HepG2 (cell line): Measurements from ENCODE around the gene PPRC1. TPM values are rescaled to one million over a fixed set of nuclear protein-coding genes. Genes with fewer than 3 reads are reported as not detected.

Source experiments
- ELF3 ChIP-seq: IDR thresholded peaks from 2 replicates; pipeline ENCODE4 v1.6.1; 2016; ENCODE audit warnings: missing genetic modification reagents, missing compliant biosample characterization
- ERF ChIP-seq: IDR thresholded peaks from 2 replicates; pipeline ENCODE4 v1.6.1; 2018; ENCODE audit warnings: missing biosample characterization, missing genetic modification reagents
- GATAD2A ChIP-seq: IDR thresholded peaks from 2 replicates; pipeline ENCODE4 v1.6.1; 2016
- HMGXB4 ChIP-seq, 2 experiments: sonication (generic) in 1 of 2; formaldehyde crosslinking in 1 of 2; IDR thresholded peaks; 2 replicates each; pipeline versions ENCODE4 v1.4.0 to v1.6.1; 2018 to 2020; ENCODE audit warnings: missing genetic modification reagents in 2 of 2, borderline replicate concordance in 1 of 2, low read depth in 1 of 2, mild to moderate bottlenecking in 1 of 2, missing biosample characterization in 1 of 2
- MEIS2 ChIP-seq: sonication (generic); formaldehyde crosslinking; IDR thresholded peaks from 2 replicates; pipeline ENCODE4 v1.9.0; 2021; ENCODE audit warnings: mild to moderate bottlenecking, missing genetic modification reagents
- MXI1 ChIP-seq: IDR thresholded peaks from 3 replicates; pipeline ENCODE4 v1.6.1; 2012; ENCODE audit warnings: low read depth, low read length, inconsistent platforms, borderline replicate concordance
- PHB2 ChIP-seq: fragments of 450-650 bp; IDR thresholded peaks from 2 replicates; pipeline ENCODE4 v1.6.1; 2018; ENCODE audit not compliant: partially characterized antibody
- POLR2G ChIP-seq: fragments of 200-400 bp; formaldehyde crosslinking; IDR thresholded peaks from 2 replicates; pipeline ENCODE4 v1.6.1; 2018; ENCODE audit warnings: mild to moderate bottlenecking, low read depth, low read length, moderate library complexity
- RBM39 ChIP-seq: fragments of 200-400 bp; formaldehyde crosslinking; IDR thresholded peaks from one replicate; pipeline ENCODE4 v1.6.1; 2018; ENCODE audit warnings: antibody characterized with exemption, mild to moderate bottlenecking, low read depth, low read length; ENCODE audit not compliant: poor library complexity, severe bottlenecking
- SPEN ChIP-seq: sonication (generic); formaldehyde crosslinking; IDR thresholded peaks from 2 replicates; pipeline ENCODE4 v1.5.1; 2020; ENCODE audit warnings: low read depth, mild to moderate bottlenecking, missing genetic modification reagents
- TAF1 ChIP-seq: sonication (generic); formaldehyde crosslinking; IDR thresholded peaks from 2 replicates; pipeline ENCODE4 v1.4.0; 2020; ENCODE audit warnings: missing genetic modification reagents
- TFE3 ChIP-seq: IDR thresholded peaks from 2 replicates; pipeline ENCODE4 v1.6.1; 2016
- ZNF224 ChIP-seq: sonication (generic); formaldehyde crosslinking; IDR thresholded peaks from 2 replicates; pipeline ENCODE4 v1.5.0; 2020; ENCODE audit warnings: mild to moderate bottlenecking, missing genetic modification reagents
- ZNF253 ChIP-seq: sonication (generic); formaldehyde crosslinking; IDR thresholded peaks from 2 replicates; pipeline ENCODE4 v1.8.0; 2022; ENCODE audit warnings: mild to moderate bottlenecking, missing genetic modification reagents, borderline replicate concordance
- ZNF605 ChIP-seq: sonication (generic); formaldehyde crosslinking; IDR thresholded peaks from 2 replicates; pipeline ENCODE4 v1.8.0; 2022; ENCODE audit warnings: mild to moderate bottlenecking, missing genetic modification reagents
- ZNF737 ChIP-seq: sonication (generic); formaldehyde crosslinking; IDR thresholded peaks from 2 replicates; pipeline ENCODE4 v1.5.0; 2020; ENCODE audit warnings: missing genetic modification reagents, mild to moderate bottlenecking, borderline replicate concordance
- ZSCAN30 ChIP-seq: sonication (generic); formaldehyde crosslinking; IDR thresholded peaks from 2 replicates; pipeline ENCODE4 v1.5.0; 2020; ENCODE audit warnings: mild to moderate bottlenecking, missing genetic modification reagents
- polyA plus RNA-seq, 8 experiments: library from polyadenylated mRNA; depleted of rRNA in 3 of 8; stranded (reverse) in 7 of 8; unstranded in 1 of 8; fragments of >200 nt; fragmentation: Illumina TruSeq in 4 of 8; extraction: Trizol in 4 of 8; gene quantifications; 2 replicates each; pipeline versions ENCODE4 v1.2.1 to v1.2.3, GENCODE V29; 2011 to 2016; ENCODE audit warnings: low read depth in 4 of 8, missing spikeins in 1 of 8, mixed read lengths in 1 of 8; ENCODE audit not compliant: insufficient read depth in 1 of 8
- total RNA-seq, 5 experiments: library from RNA; depleted of rRNA; stranded (reverse); fragments of >200 nt; fragmentation: Illumina TruSeq; extraction: Trizol; gene quantifications; 2 replicates each; pipeline ENCODE4 v1.2.3, GENCODE V29; 2016; ENCODE audit warnings: low read depth in 1 of 5
- TF ChIP-seq, protein P1 (sequence below): sonication (generic); formaldehyde crosslinking; conservative IDR thresholded peaks from 2 replicates; pipeline ENCODE4 v1.4.0; 2020; ENCODE audit warnings: missing genetic modification reagents
- TF ChIP-seq, protein P2 (sequence below): sonication (generic); formaldehyde crosslinking; IDR thresholded peaks from 2 replicates; pipeline ENCODE4 v1.4.0; 2020; ENCODE audit warnings: mild to moderate bottlenecking, missing genetic modification reagents, borderline replicate concordance

PPRC1 gene
- total and polyA plus RNA-seq, 2 of the 13 experiments (the other 11 are each of a cell fraction or from before 2014, with no cell fraction given) = 18.7 to 24.2 TPM

DNA sequence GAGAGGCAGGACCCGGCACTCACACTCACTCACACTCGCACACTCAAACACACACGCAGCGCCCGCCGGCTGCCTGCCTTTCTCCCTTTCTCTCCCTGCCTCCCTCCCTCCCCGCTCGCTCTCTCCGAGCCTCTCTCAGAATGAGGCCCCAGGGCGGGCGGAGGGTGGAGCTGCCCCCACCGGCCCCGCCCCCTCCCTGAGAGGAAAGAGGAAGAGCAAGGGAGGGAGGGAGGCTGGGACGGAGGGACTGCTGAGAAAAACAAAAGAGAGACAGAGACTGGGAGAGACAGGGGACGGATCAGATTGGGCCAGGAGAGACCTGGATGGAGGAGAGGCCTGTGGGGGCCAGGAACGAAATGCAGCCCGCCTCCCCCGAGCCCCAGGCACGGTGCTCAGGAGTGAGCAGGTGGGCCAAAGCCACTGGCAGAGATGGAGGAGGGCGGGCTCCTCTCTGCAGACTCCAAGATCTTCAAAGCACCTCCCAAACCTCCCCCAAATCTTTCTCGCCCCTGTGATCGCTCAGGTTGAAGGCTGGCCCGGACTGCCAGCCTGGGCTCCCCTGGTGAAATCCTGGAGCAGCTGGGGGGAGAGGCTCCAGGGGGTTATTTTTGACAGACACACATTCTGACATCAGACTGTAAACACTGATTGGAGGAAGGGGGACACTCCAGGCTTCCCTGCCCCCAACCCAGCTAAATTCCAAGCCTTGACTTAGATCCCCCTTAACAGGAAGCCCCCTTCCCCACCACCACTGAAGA is 17.8 kb upstream of the PPRC1 start (continued):
- TF ChIP-seq, protein P1, sequence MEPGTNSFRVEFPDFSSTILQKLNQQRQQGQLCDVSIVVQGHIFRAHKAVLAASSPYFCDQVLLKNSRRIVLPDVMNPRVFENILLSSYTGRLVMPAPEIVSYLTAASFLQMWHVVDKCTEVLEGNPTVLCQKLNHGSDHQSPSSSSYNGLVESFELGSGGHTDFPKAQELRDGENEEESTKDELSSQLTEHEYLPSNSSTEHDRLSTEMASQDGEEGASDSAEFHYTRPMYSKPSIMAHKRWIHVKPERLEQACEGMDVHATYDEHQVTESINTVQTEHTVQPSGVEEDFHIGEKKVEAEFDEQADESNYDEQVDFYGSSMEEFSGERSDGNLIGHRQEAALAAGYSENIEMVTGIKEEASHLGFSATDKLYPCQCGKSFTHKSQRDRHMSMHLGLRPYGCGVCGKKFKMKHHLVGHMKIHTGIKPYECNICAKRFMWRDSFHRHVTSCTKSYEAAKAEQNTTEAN = peak; percentile 89
- TF ChIP-seq TAF1 (CRISPR knock-in tag) (peak; percentile 73), RBM39 (peak; percentile 25), ZNF253 (no peak), PHB2 (no peak), ZNF737 (no peak), ZNF224 (CRISPR knock-in tag) (no peak), ZNF605 (CRISPR knock-in tag) (peak; percentile 74; the same call in 1 of the 2 replicates), HMGXB4 (CRISPR knock-in tag; IDR thresholded peaks at IDR 0.05; ENCODE audit: borderline replicate concordance in 1 of 2, low read depth in 1 of 2) (peak in 1 of 2 experiments; percentile 59; a peak in 2 of 4 replicates), POLR2G (peak; percentile 81), ELF3 (CRISPR knock-in tag) (peak; percentile 43; the same call in 1 of the 2 replicates), SPEN (CRISPR knock-in tag) (0 out of 2 replicates have a peak, but pooled peaks have one; percentile 24), MEIS2 (CRISPR knock-in tag) (no peak), GATAD2A (peak; percentile 41; the same call in 1 of the 2 replicates), MXI1 (peak; percentile 50; the same call in 1 of the 3 replicates), ZSCAN30 (CRISPR knock-in tag) (no peak), TFE3 (no peak), ERF (CRISPR knock-in tag) (peak; percentile 38)
- TF ChIP-seq, protein P2, sequence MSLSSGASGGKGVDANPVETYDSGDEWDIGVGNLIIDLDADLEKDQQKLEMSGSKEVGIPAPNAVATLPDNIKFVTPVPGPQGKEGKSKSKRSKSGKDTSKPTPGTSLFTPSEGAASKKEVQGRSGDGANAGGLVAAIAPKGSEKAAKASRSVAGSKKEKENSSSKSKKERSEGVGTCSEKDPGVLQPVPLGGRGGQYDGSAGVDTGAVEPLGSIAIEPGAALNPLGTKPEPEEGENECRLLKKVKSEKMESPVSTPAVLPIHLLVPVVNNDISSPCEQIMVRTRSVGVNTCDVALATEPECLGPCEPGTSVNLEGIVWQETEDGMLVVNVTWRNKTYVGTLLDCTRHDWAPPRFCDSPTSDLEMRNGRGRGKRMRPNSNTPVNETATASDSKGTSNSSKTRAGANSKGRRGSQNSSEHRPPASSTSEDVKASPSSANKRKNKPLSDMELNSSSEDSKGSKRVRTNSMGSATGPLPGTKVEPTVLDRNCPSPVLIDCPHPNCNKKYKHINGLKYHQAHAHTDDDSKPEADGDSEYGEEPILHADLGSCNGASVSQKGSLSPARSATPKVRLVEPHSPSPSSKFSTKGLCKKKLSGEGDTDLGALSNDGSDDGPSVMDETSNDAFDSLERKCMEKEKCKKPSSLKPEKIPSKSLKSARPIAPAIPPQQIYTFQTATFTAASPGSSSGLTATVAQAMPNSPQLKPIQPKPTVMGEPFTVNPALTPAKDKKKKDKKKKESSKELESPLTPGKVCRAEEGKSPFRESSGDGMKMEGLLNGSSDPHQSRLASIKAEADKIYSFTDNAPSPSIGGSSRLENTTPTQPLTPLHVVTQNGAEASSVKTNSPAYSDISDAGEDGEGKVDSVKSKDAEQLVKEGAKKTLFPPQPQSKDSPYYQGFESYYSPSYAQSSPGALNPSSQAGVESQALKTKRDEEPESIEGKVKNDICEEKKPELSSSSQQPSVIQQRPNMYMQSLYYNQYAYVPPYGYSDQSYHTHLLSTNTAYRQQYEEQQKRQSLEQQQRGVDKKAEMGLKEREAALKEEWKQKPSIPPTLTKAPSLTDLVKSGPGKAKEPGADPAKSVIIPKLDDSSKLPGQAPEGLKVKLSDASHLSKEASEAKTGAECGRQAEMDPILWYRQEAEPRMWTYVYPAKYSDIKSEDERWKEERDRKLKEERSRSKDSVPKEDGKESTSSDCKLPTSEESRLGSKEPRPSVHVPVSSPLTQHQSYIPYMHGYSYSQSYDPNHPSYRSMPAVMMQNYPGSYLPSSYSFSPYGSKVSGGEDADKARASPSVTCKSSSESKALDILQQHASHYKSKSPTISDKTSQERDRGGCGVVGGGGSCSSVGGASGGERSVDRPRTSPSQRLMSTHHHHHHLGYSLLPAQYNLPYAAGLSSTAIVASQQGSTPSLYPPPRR (CRISPR knock-in tag) = no peak
